Endothelial cell of umbilical vein (primary cell): ENCODE data around the gene RLN2. TPM values are rescaled to one million over a fixed set of nuclear protein-coding genes. Genes with fewer than 3 reads are reported as not detected.
"Not testable (repeated sequence)": the region's sequence is repeated elsewhere in the genome, so short reads cannot be mapped to it uniquely, and the experiment has no call there.

ENCODE experiments used
- Bru-seq: library from RNA; stranded (reverse); fragments of 400-500 nt; gene quantifications from one replicate; lab custom pipeline; 2021; lab: Mats Ljungman, UMichigan
- BruChase-seq, 2 experiments: library from RNA; stranded (reverse); fragments of 400-500 nt; gene quantifications; one replicate each; lab custom pipeline; 2021; lab: Mats Ljungman, UMichigan
- BruUV-seq: library from RNA; stranded (reverse); fragments of 400-500 nt; replicated peaks from 2 replicates; lab custom pipeline; 2021; lab: Mats Ljungman, UMichigan
- CTCF ChIA-PET: fragments of 300-600, 350-600 bp; sonication (Branson Sonifier 250); formaldehyde crosslinking; loops from one replicate; lab custom pipeline; 2021; ENCODE audit warnings: antibody characterized with exemption, inconsistent platforms; lab: Charles Lee
- POLR2A ChIA-PET: fragments of 300-600, 350-600 bp; sonication (Branson Sonifier 250); formaldehyde crosslinking; loops from one replicate; lab custom pipeline; 2021; ENCODE audit warnings: antibody characterized with exemption, inconsistent platforms; lab: Charles Lee
- DNase-seq: peaks from one replicate; pipeline ENCODE4 v3.0.0-alpha.2; 2011; ENCODE audit warnings: low read depth, low spot score
- FAIRE-seq: peaks from 2 replicates; lab custom pipeline; 2011; peaks lifted over from hg19 to GRCh38; lab: Jason Lieb, UNC
- H2AFZ ChIP-seq: 2 replicates; pipeline ENCODE4 v1.6.0; 2012; ENCODE audit warnings: low read depth, low read length, control low read depth, inconsistent platforms
- H3K27ac ChIP-seq: 2 replicates; pipeline ENCODE4 v1.5.1; 2011; ENCODE audit warnings: low read depth, mild to moderate bottlenecking, control low read depth, low read length, moderate library complexity; ENCODE audit not compliant: insufficient read depth
- H3K27me3 ChIP-seq, 2 experiments: 2 replicates each; pipeline versions ENCODE4 v1.6.0 to v1.6.1; 2011; ENCODE audit warnings: low read length in 2 of 2, mixed read lengths in 1 of 2; ENCODE audit not compliant: control insufficient read depth in 2 of 2, insufficient read depth in 2 of 2
- H3K36me3 ChIP-seq, 2 experiments: 2 replicates in 1 of 2; 3 replicates in 1 of 2; pipeline ENCODE4 v1.5.1; 2011; ENCODE audit warnings: low read length in 2 of 2, mild to moderate bottlenecking in 1 of 2, moderate library complexity in 1 of 2; ENCODE audit not compliant: control insufficient read depth in 2 of 2, insufficient read depth in 2 of 2; ENCODE audit errors: extremely low read depth in 1 of 2
- H3K4me1 ChIP-seq: 3 replicates; pipeline ENCODE4 v1.5.1; 2011; ENCODE audit warnings: mild to moderate bottlenecking, low read length; ENCODE audit not compliant: control insufficient read depth, insufficient read depth; ENCODE audit errors: extremely low read depth
- H3K4me2 ChIP-seq: 2 replicates; pipeline ENCODE4 v1.6.1; 2011; ENCODE audit warnings: low read length, control low read depth, mixed read lengths; ENCODE audit not compliant: insufficient read depth
- H3K4me3 ChIP-seq, 3 experiments: fragments of 200-600 bp in 1 of 3; sonication (generic), shearing (Covaris generic) in 1 of 3; replicated peaks in 1 of 3; 2 replicates each; pipeline ENCODE4 v1.5.1; 2011 to 2016; ENCODE audit warnings: control low read depth in 3 of 3, low read length in 3 of 3, mild to moderate bottlenecking in 2 of 3, inconsistent platforms in 1 of 3, low read depth in 1 of 3, moderate library complexity in 1 of 3; ENCODE audit not compliant: insufficient read depth in 1 of 3
- H3K79me2 ChIP-seq: 2 replicates; pipeline ENCODE4 v1.6.0; 2012; ENCODE audit warnings: low read length, inconsistent platforms; ENCODE audit not compliant: control insufficient read depth, insufficient read depth
- H3K9ac ChIP-seq: replicated peaks from 2 replicates; pipeline ENCODE3; 2011; ENCODE audit warnings: low read length, control low read depth; ENCODE audit not compliant: insufficient read depth; ENCODE audit errors: extremely low read depth
- H3K9me1 ChIP-seq: replicated peaks from 3 replicates; pipeline ENCODE4 v1.6.0; 2011; ENCODE audit warnings: mild to moderate bottlenecking, low read length; ENCODE audit not compliant: control insufficient read depth, insufficient read depth; ENCODE audit errors: extremely low read depth
- H3K9me3 ChIP-seq: replicated peaks from 2 replicates; pipeline ENCODE4 v1.5.1; 2012; ENCODE audit warnings: low read length, inconsistent platforms; ENCODE audit not compliant: control insufficient read depth, insufficient read depth
- H4K20me1 ChIP-seq: replicated peaks from 2 replicates; pipeline ENCODE3; 2011; ENCODE audit warnings: mild to moderate bottlenecking, low read length; ENCODE audit not compliant: control insufficient read depth, insufficient read depth; ENCODE audit errors: extremely low read depth
- CTCF ChIP-seq, 2 donors: IDR thresholded peaks; 1 replicate in 1 of 2; 2 replicates in 1 of 2; pipeline ENCODE4 v1.5.1; 2011; ENCODE audit warnings: low read length in 2 of 2, mild to moderate bottlenecking in 2 of 2, moderate library complexity in 2 of 2, control low read depth in 1 of 2, inconsistent platforms in 1 of 2, low read depth in 1 of 2; ENCODE audit not compliant: insufficient read depth in 1 of 2; ENCODE audit errors: extremely low read depth in 1 of 2
- EZH2 ChIP-seq: IDR thresholded peaks from 2 replicates; pipeline ENCODE4 v1.6.1; 2012; ENCODE audit warnings: borderline replicate concordance, low read depth, mild to moderate bottlenecking, moderate library complexity, low read length, inconsistent platforms; ENCODE audit not compliant: severe bottlenecking
- FOS ChIP-seq: IDR thresholded peaks from 2 replicates; pipeline ENCODE4 v1.6.1; 2011; ENCODE audit warnings: mild to moderate bottlenecking, low read length, moderate library complexity, borderline replicate concordance; ENCODE audit not compliant: insufficient read depth
- GATA2 ChIP-seq: IDR thresholded peaks from 2 replicates; pipeline ENCODE4 v1.7.0; 2011; ENCODE audit warnings: low read depth, mild to moderate bottlenecking, moderate library complexity, mixed read lengths, low read length; ENCODE audit not compliant: insufficient read length, insufficient read depth
- JUN ChIP-seq: IDR thresholded peaks from 2 replicates; pipeline ENCODE4 v1.6.1; 2011; ENCODE audit warnings: borderline replicate concordance, low read depth; ENCODE audit not compliant: insufficient read length, insufficient read depth
- MAX ChIP-seq: IDR thresholded peaks from 2 replicates; pipeline ENCODE4 v1.6.1; 2011; ENCODE audit not compliant: insufficient read depth, insufficient read length
- MYC ChIP-seq: IDR thresholded peaks from one replicate; pipeline ENCODE4 v1.6.1; 2011; ENCODE audit warnings: mild to moderate bottlenecking, low read depth, low read length
- POLR2A ChIP-seq: IDR thresholded peaks from 2 replicates; pipeline ENCODE4 v1.6.1; 2012; ENCODE audit warnings: low read depth, mild to moderate bottlenecking, control low read depth, low read length
- POLR2AphosphoS5 ChIP-seq: IDR thresholded peaks from 2 replicates; pipeline ENCODE4 v1.6.1; 2012; ENCODE audit warnings: low read depth, mild to moderate bottlenecking, control low read depth, low read length, moderate library complexity; ENCODE audit not compliant: insufficient read depth
- dilution Hi-C: fragments of 300-500 bp; cut with MboI; formaldehyde crosslinking; loops from one replicate; pipeline ENCODE4 v1.15.0; 2019; ENCODE audit warnings: low sequenced_read_pairs; ENCODE audit not compliant: extremely low pct_ligation_motif_present
- intact Hi-C: fragments of 100-400 bp; cut with micrococcal nuclease; formaldehyde crosslinking; loops from one replicate; pipeline ENCODE4 v1.10.0; 2022
- long read RNA-seq: library from polyadenylated mRNA; stranded (forward); transcript quantifications from one replicate; pipeline ENCODE4 v2.0.0, GENCODE V29; 2021
- polyA minus RNA-seq, 3 experiments: library from RNA; depleted of rRNA, polyadenylated mRNA; stranded (reverse); fragments of >200 nt; gene quantifications; 1 replicate in 1 of 3; 2 replicates in 2 of 3; pipeline ENCODE4 v1.2.3, GENCODE V29; 2011
- polyA plus RNA-seq, 4 experiments: library from polyadenylated mRNA; depleted of rRNA in 3 of 4; stranded (reverse) in 3 of 4; unstranded in 1 of 4; fragments of >200 nt; gene quantifications; 2 replicates each; pipeline versions ENCODE4 v1.2.1 to v1.2.3, GENCODE V29; 2011 to 2012; ENCODE audit warnings: missing spikeins in 1 of 4
- total RNA-seq: library from RNA; stranded (reverse); gene quantifications from 2 replicates; pipeline ENCODE4 v1.2.3, GENCODE V29; 2021

Gene RLN2
- total RNA-seq = 0.48 TPM in 1 of 2 replicates, not detected in the other
- 0.41 and 0.43 TPM in 2 replicates for polyA plus RNA-seq
- 0.25 and 0.58 TPM in 2 replicates for polyA plus RNA-seq (2011; cell fraction: cytosol; rRNA removed)
- 0.13 and 0.31 TPM in 2 replicates for polyA plus RNA-seq (2011; cell fraction: nucleus; rRNA removed)
- 0.52 TPM in 1 of 2 replicates, not detected in the other for polyA plus RNA-seq (2012)
- polyA minus RNA-seq = 0.59 TPM in 1 of 2 replicates, not detected in the other
- polyA minus RNA-seq (2011; cell fraction: cytosol; rRNA and poly(A)+ RNA removed) = not detected
- not detected in 2 replicates for polyA minus RNA-seq (2011; cell fraction: nucleus; rRNA and poly(A)+ RNA removed)
- percentile 11 among the genes with signal in this experiment for Bru-seq, nascent RNA
- BruChase-seq, experiment 1, labeled RNA remaining after a 6-hour chase = percentile 12 among the genes with signal in this experiment
- BruChase-seq, experiment 2, labeled RNA remaining after a 2-hour chase = percentile 19 among the genes with signal in this experiment
- long read RNA-seq, partial matches to known transcripts = 2 of 2 reads
- long read RNA-seq, other reads (novel, unspliced or antisense) = 0 of 2 reads

- H3K4me1 ChIP-seq, H3K27me3 ChIP-seq, H3K9me3 ChIP-seq, POLR2A ChIA-PET, H3K9me1 ChIP-seq, CTCF ChIA-PET, BruUV-seq, dilution Hi-C loops, intact Hi-C loops, DNase-seq, H3K36me3 ChIP-seq, H3K9ac ChIP-seq, H3K4me3 ChIP-seq, H3K4me2 ChIP-seq, H3K79me2 ChIP-seq, H3K27ac ChIP-seq, H4K20me1 ChIP-seq: not testable (repeated sequence)
- peak within 1 kb of the TSS; percentile 39 for H2AFZ ChIP-seq
- FAIRE-seq = peak; percentile 99
Observed at GRCh38 chr9:5303840-5304795, at the start of gene RLN2. Gene RLN2 (minus strand): TSS chr9:5304716. CDS start chr9:5304580, 136 bp downstream.

- ChIA-PET POLR2A (no interaction called here), CTCF (no interaction called here)
- H3K4me1 ChIP-seq = no peaks in the 10 kb centered on the region
- no peaks in the 10 kb centered on the region for H3K9me1 ChIP-seq
- no peaks in the 10 kb centered on the region for H3K9me3 ChIP-seq
- no TSS peak for BruUV-seq
- intact Hi-C loops = no loop called here
- no peak overlapping the region for H3K4me2 ChIP-seq
- H4K20me1 ChIP-seq = no peaks in the 10 kb centered on the region
- no peak overlapping the region for H2AFZ ChIP-seq
- DNase-seq = no peak
- no peak for FAIRE-seq
- H3K9ac ChIP-seq = no peak overlapping the region
- H3K27ac ChIP-seq = no peak overlapping the region
- no peak overlapping the region for H3K4me3 ChIP-seq
- dilution Hi-C loops = no loop called here
- H3K36me3 ChIP-seq = no peaks in the 10 kb centered on the region
- TF ChIP-seq POLR2A (no peak), MYC (no peak), EZH2 (no peak), FOS (no peak), MAX (no peak), POLR2AphosphoS5 (no peak), CTCF (IDR thresholded peaks at IDR 0.05; ENCODE audit: extremely low read depth in 1 of 2, insufficient read depth in 1 of 2, low read depth in 1 of 2, low read length in 2 of 2) (no peak), GATA2 (no peak), JUN (no peak)
- H3K79me2 ChIP-seq = no peaks in the 10 kb centered on the region
- no peaks in the 10 kb centered on the region for H3K27me3 ChIP-seq
Observed at GRCh38 chr9:5354184-5354583, 49.7 kb upstream of the RLN2 start.
